ENCODE data around the gene CA10. TPM values are rescaled to one million over a fixed set of nuclear protein-coding genes. Genes with fewer than 3 reads are reported as not detected.

CA10 gene
- total RNA-seq, 1 experiment from 2014 or later, result 0.46 TPM

GRCh38 chr17:52064791-52065211, 93.7 kb downstream of the CA10 start:
- no peak overlapping the region for H3K14ac ChIP-seq (ENCODE audit: insufficient read depth, low read length)
- H3K18ac ChIP-seq (ENCODE audit: insufficient read length, low read depth, low read length), result no peak overlapping the region
- DNase-seq, result no peak
- peaks cover 4 to 27% (median 6%) of the 10 kb centered on the region in 3 experiments; a peak in 6 of 7 replicates for H3K36me3 Mint-ChIP-seq (ENCODE audit: insufficient read depth in 1 of 3, low read depth in 3 of 3)
- no peak for TF ChIP-seq CTCF (conservative IDR thresholded peaks at IDR 0.05)
- H2BK20ac ChIP-seq (ENCODE audit: low read depth, low read length, poor library complexity, severe bottlenecking), result no peak overlapping the region
- H3K27me3 Mint-ChIP-seq (ENCODE audit: low read depth), result no peaks in the 10 kb centered on the region; the same call in none of the 2 replicates
- no peaks in the 10 kb centered on the region for H3K23me2 ChIP-seq (ENCODE audit: insufficient read length, low read depth, low read length, poor library complexity, severe bottlenecking)
- H3K79me1 ChIP-seq (ENCODE audit: insufficient read depth, low read depth, low read length, poor library complexity, severe bottlenecking), result no peaks in the 10 kb centered on the region
- no peaks in the 10 kb centered on the region for H3K4me1 Mint-ChIP-seq
- H3K56ac ChIP-seq (ENCODE audit: insufficient read length, low read depth, low read length), result no peak overlapping the region
- no peak overlapping the region for H3K27ac Mint-ChIP-seq
- H3K23ac ChIP-seq (ENCODE audit: insufficient read length, low read depth, low read length), result no peak overlapping the region
- H3K27ac ChIP-seq (ENCODE audit: insufficient read length, low read depth, low read length), result no peak overlapping the region
- no peak overlapping the region for H3K4ac ChIP-seq (ENCODE audit: low read depth, low read length)
- no peak overlapping the region for H4K8ac ChIP-seq (replicated peaks; ENCODE audit: insufficient read length, low read depth, low read length)
- H4K20me1 ChIP-seq (ENCODE audit: control insufficient read depth, insufficient read depth, insufficient read length), result no peaks in the 10 kb centered on the region
- no peak overlapping the region for H2BK120ac ChIP-seq (ENCODE audit: low read depth, low read length, poor library complexity, severe bottlenecking)
- H4K91ac ChIP-seq (ENCODE audit: insufficient read length, low read depth, low read length), result no peak overlapping the region
- H3K9ac ChIP-seq (ENCODE audit: extremely low read depth, insufficient read length, low read length), result no peak overlapping the region
- no peaks in the 10 kb centered on the region for H3K27me3 ChIP-seq (ENCODE audit: insufficient read depth, low read length)
- H3K4me2 ChIP-seq (ENCODE audit: insufficient read depth, insufficient read length, low read length), result no peak overlapping the region
- no peaks in the 10 kb centered on the region for H3K79me2 ChIP-seq (ENCODE audit: insufficient read depth, low read length)
- H2AFZ ChIP-seq (ENCODE audit: low read length), result no peak overlapping the region
- H2BK15ac ChIP-seq (ENCODE audit: low read depth, low read length), result no peak overlapping the region
- peaks cover 9% of the 10 kb centered on the region for H3K9me3 ChIP-seq (ENCODE audit: control insufficient read depth, low read depth, low read length)
- no peak overlapping the region for H3K4me3 Mint-ChIP-seq
- no peak overlapping the region for H3T11ph ChIP-seq (ENCODE audit: low read length)
- H3K4me1 ChIP-seq (ENCODE audit: insufficient read depth, low read length), result no peaks in the 10 kb centered on the region
- no peak overlapping the region for H2AK5ac ChIP-seq (ENCODE audit: insufficient read length, low read length)
- WGBS (ENCODE audit: extremely low coverage, insufficient read length, low lambda C conversion rate), result no CpG with 5 or more reads among the region's 2 CpGs
- H2BK5ac ChIP-seq (ENCODE audit: insufficient read length, low read length), result no peak overlapping the region
- no peak overlapping the region for H2BK12ac ChIP-seq (ENCODE audit: insufficient read length, low read depth, low read length)
- H3K9me3 Mint-ChIP-seq, result peaks cover 20 to 27% of the 10 kb centered on the region in 2 experiments
- no peak overlapping the region for H4K5ac ChIP-seq (ENCODE audit: insufficient read length, low read depth, low read length)

Data from H9 (cell line).